ENCODE measurements around the gene OR2B6.

DNA sequence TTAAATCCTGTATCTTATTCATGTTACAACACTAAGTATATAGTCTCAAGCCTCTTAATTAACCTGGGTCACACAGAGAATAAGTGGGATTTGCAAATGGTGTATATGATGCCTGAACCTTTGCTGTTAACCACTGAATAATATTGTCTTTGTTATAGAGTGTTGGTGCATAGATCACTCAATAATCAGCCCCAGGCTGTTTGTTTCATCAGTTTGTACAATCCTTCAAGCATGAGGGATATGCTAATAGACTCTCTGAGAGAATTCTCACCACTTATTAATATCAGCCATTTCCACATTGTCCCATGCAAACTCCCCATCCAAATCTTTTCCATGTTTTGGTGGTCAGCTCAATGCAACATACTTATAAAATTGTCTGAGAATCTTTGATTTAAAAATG lies 21.7 kb downstream of the OR2B6 start:
- TF ChIP-seq, protein P1, sequence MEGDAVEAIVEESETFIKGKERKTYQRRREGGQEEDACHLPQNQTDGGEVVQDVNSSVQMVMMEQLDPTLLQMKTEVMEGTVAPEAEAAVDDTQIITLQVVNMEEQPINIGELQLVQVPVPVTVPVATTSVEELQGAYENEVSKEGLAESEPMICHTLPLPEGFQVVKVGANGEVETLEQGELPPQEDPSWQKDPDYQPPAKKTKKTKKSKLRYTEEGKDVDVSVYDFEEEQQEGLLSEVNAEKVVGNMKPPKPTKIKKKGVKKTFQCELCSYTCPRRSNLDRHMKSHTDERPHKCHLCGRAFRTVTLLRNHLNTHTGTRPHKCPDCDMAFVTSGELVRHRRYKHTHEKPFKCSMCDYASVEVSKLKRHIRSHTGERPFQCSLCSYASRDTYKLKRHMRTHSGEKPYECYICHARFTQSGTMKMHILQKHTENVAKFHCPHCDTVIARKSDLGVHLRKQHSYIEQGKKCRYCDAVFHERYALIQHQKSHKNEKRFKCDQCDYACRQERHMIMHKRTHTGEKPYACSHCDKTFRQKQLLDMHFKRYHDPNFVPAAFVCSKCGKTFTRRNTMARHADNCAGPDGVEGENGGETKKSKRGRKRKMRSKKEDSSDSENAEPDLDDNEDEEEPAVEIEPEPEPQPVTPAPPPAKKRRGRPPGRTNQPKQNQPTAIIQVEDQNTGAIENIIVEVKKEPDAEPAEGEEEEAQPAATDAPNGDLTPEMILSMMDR (conservative IDR thresholded peaks at IDR 0.05; ENCODE audit: low read length), result no peak
- TF ChIP-seq EZH2phosphoT487 (IDR thresholded peaks at IDR 0.05; ENCODE audit: borderline replicate concordance), result no peak
